K562 (cell line): Measurements from ENCODE around the gene ADORA2A. TPM values are rescaled to one million over a fixed set of nuclear protein-coding genes. Genes with fewer than 3 reads are reported as not detected.

Experiments used
- ATAC-seq: fragments of 200-7000 bp; cut with Tn5 transposase; 3 replicates; pipeline ENCODE4 v1.9.1; 2020; ENCODE audit warnings: moderate library complexity
- BruUV-seq: library from RNA; stranded (reverse); fragments of 400-500 nt; replicated peaks from 2 replicates; lab custom pipeline; 2021; lab: Mats Ljungman, UMichigan
- CTCF ChIA-PET: fragments of 300-600 bp; formaldehyde crosslinking; extraction: SDS; loops from one replicate; lab custom pipeline; 2021; ENCODE audit warnings: low intra/inter-chr PET ratio; lab: Yijun Ruan, JAX
- POLR2A ChIA-PET: fragments of 300-600, 350-650 bp; sonication (Branson Sonifier 250); formaldehyde crosslinking; extraction: SDS; loops from one replicate; lab custom pipeline; 2021; ENCODE audit warnings: antibody characterized with exemption, inconsistent platforms; lab: Yijun Ruan, JAX
- DNase-seq, 4 experiments: peaks; one replicate each; pipeline versions ENCODE4 v3.0.0 to v3.0.0-alpha.2; 2011 to 2018; ENCODE audit warnings: low spot score in 3 of 4, mixed read lengths in 3 of 4; ENCODE audit errors: extremely low read depth in 1 of 4
- FAIRE-seq: peaks from 2 replicates; lab custom pipeline; 2011; peaks lifted over from hg19 to GRCh38; lab: Jason Lieb, UNC
- H2AFZ ChIP-seq: 2 replicates; pipeline ENCODE4 v1.6.0; 2011; ENCODE audit warnings: low read depth, low read length, control low read depth, inconsistent platforms
- H3K27ac ChIP-seq: fragments of 200-600 bp; 3 replicates; pipeline ENCODE4 v1.8.0; 2011; ENCODE audit warnings: low read depth, mild to moderate bottlenecking, control low read depth, inconsistent platforms, low read length, moderate library complexity, mixed read lengths; ENCODE audit errors: extremely low read depth
- H3K27me3 ChIP-seq, 2 experiments: fragments of 300-600 bp in 1 of 2; 2 replicates in 1 of 2; 3 replicates in 1 of 2; pipeline versions ENCODE4 v1.6.0 to v1.8.0; 2011; ENCODE audit warnings: inconsistent platforms in 2 of 2, low read length in 2 of 2, mild to moderate bottlenecking in 1 of 2, mixed read lengths in 1 of 2, moderate library complexity in 1 of 2; ENCODE audit not compliant: control insufficient read depth in 2 of 2, insufficient read depth in 2 of 2
- H3K36me3 ChIP-seq: fragments of 300-600 bp; 3 replicates; pipeline ENCODE4 v1.8.0; 2011; ENCODE audit warnings: mild to moderate bottlenecking, low read length, inconsistent platforms; ENCODE audit not compliant: control insufficient read depth, insufficient read depth
- H3K4me1 ChIP-seq, 2 experiments: fragments of 200-600 bp in 1 of 2; replicated peaks in 1 of 2; 2 replicates in 1 of 2; 3 replicates in 1 of 2; pipeline versions ENCODE4 v1.5.1 to v1.8.0; 2011; ENCODE audit warnings: inconsistent platforms in 2 of 2, low read length in 2 of 2, mild to moderate bottlenecking in 1 of 2, mixed read lengths in 1 of 2, moderate library complexity in 1 of 2; ENCODE audit not compliant: control insufficient read depth in 2 of 2, insufficient read depth in 2 of 2
- H3K4me2 ChIP-seq: 2 replicates; pipeline ENCODE4 v1.6.1; 2011; ENCODE audit warnings: low read length, control low read depth, inconsistent platforms, mixed read lengths; ENCODE audit not compliant: insufficient read depth
- H3K4me3 ChIP-seq: fragments of 200-600 bp; sonication (generic), shearing (Covaris generic); 2 replicates; pipeline ENCODE4 v1.5.1; 2016; ENCODE audit warnings: control low read depth, inconsistent platforms
- H3K79me2 ChIP-seq: fragments of 200-600 bp; 3 replicates; pipeline ENCODE4 v1.8.0; 2011; ENCODE audit warnings: low read length, inconsistent platforms; ENCODE audit not compliant: control insufficient read depth, insufficient read depth
- H3K9ac ChIP-seq, 2 experiments: 2 replicates each; pipeline versions ENCODE4 v1.6.0 to v1.6.1; 2011; ENCODE audit warnings: low read depth in 2 of 2, low read length in 2 of 2, control low read depth in 1 of 2, inconsistent platforms in 1 of 2, mild to moderate bottlenecking in 1 of 2, mixed read lengths in 1 of 2; ENCODE audit not compliant: insufficient read depth in 1 of 2
- H3K9me1 ChIP-seq: one replicate; pipeline ENCODE4 v1.6.0; 2011; ENCODE audit warnings: inconsistent platforms, mild to moderate bottlenecking, low read length, moderate library complexity; ENCODE audit not compliant: control insufficient read depth, insufficient read depth
- H3K9me3 ChIP-seq: replicated peaks from 2 replicates; pipeline ENCODE4 v1.5.1; 2011; ENCODE audit warnings: low read depth, low read length, inconsistent platforms; ENCODE audit not compliant: control insufficient read depth, insufficient read depth
- H4K20me1 ChIP-seq: replicated peaks from 2 replicates; pipeline ENCODE4 v1.6.1; 2011; ENCODE audit warnings: low read length, inconsistent platforms, mixed read lengths; ENCODE audit not compliant: control insufficient read depth, insufficient read depth
- EWSR1 ChIP-seq: fragments of 450-650 bp; IDR thresholded peaks from 2 replicates; pipeline ENCODE4 v1.6.1; 2018; ENCODE audit warnings: borderline replicate concordance, mild to moderate bottlenecking, low read depth, moderate library complexity; ENCODE audit not compliant: partially characterized antibody
- FOXM1 ChIP-seq, 2 experiments: fragments of 450-650 bp in 1 of 2; sonication (generic) in 1 of 2; formaldehyde crosslinking in 1 of 2; IDR thresholded peaks; 2 replicates each; pipeline versions ENCODE4 v1.6.1 to v1.9.0; 2017 to 2022; ENCODE audit warnings: low read depth in 2 of 2, mild to moderate bottlenecking in 2 of 2, missing genetic modification reagents in 1 of 2, moderate library complexity in 1 of 2
- MYNN ChIP-seq, 2 experiments: sonication (generic); formaldehyde crosslinking in 1 of 2; IDR thresholded peaks; 2 replicates each; pipeline versions ENCODE4 v1.5.0 to v1.6.1; 2016 to 2020; ENCODE audit warnings: antibody characterized with exemption in 1 of 2, missing genetic modification reagents in 1 of 2
- TSC22D4 ChIP-seq: fragments of 450-650 bp; IDR thresholded peaks from 2 replicates; pipeline ENCODE4 v1.6.1; 2016; ENCODE audit warnings: missing genetic modification characterization, missing biosample characterization, control low read depth
- ZBTB5 ChIP-seq: fragments of 450-650 bp; IDR thresholded peaks from 2 replicates; pipeline ENCODE4 v1.6.1; 2017; ENCODE audit warnings: antibody characterized with exemption
- ZBTB8A ChIP-seq: fragments of 450-650 bp; IDR thresholded peaks from 2 replicates; pipeline ENCODE4 v1.6.1; 2018; ENCODE audit warnings: mild to moderate bottlenecking, moderate library complexity; ENCODE audit not compliant: partially characterized antibody
- WGBS: fragments of 100-300 bp; shearing (Covaris generic); methylation state at CpG from one replicate; pipeline ENCODE4 v1.1.6; 2016; ENCODE audit warnings: low coverage, mixed read lengths; ENCODE audit not compliant: insufficient coverage; ENCODE audit errors: missing lambda C conversion rate; 5-methylcytosine and 5-hydroxymethylcytosine counted together
- in situ Hi-C: fragments of 300-500 bp; cut with MboI; formaldehyde crosslinking; loops from 4 replicates; pipeline ENCODE4 v1.15.0; 2018; ENCODE audit warnings: inconsistent platforms, mixed read lengths
- intact Hi-C: fragments of 100-400 bp; cut with micrococcal nuclease; formaldehyde crosslinking; loops from 2 replicates; pipeline ENCODE4 v1.14.2; 2022
- polyA plus RNA-seq, 8 experiments: library from polyadenylated mRNA; depleted of rRNA in 4 of 8; stranded (reverse) in 5 of 8; unstranded in 3 of 8; fragments of >200 nt; fragmentation: Nextera tagmentation in 2 of 8; fragmentation: Illumina TruSeq in 1 of 8; extraction: Ambion mirVana in 2 of 8; extraction: Trizol in 1 of 8; gene quantifications; 2 replicates each; pipeline versions ENCODE4 v1.2.1 to v1.2.3, GENCODE V29; 2011 to 2014; ENCODE audit warnings: inconsistent platforms in 1 of 8, missing spikeins in 1 of 8
- total RNA-seq, 7 experiments: library from RNA; depleted of rRNA in 6 of 7; stranded (reverse); fragments of >200 nt in 6 of 7; fragmentation: Illumina TruSeq in 2 of 7; extraction: Trizol in 2 of 7; gene quantifications; 2 replicates each; pipeline versions ENCODE4 v1.2.1 to v1.2.3, GENCODE V29; 2011 to 2021; ENCODE audit warnings: low replicate concordance in 1 of 7
- TF ChIP-seq, protein P1 (sequence below): sonication (generic); formaldehyde crosslinking; IDR thresholded peaks from 2 replicates; pipeline ENCODE4 v1.9.0; 2022; ENCODE audit warnings: mild to moderate bottlenecking, missing genetic modification reagents
- TF ChIP-seq, protein P2 (sequence below), 2 experiments: fragments of 250-450 bp in 1 of 2; fragments of 450-650 bp in 1 of 2; sonication (Bioruptor Pico) in 1 of 2; IDR thresholded peaks; 2 replicates each; pipeline versions ENCODE4 v1.6.1 to v1.8.0; 2016 to 2021; ENCODE audit warnings: mild to moderate bottlenecking in 2 of 2, moderate library complexity in 2 of 2, missing compliant biosample characterization in 1 of 2, missing genetic modification characterization in 1 of 2
- TF ChIP-seq, protein P3 (sequence below): sonication (generic); formaldehyde crosslinking; IDR thresholded peaks from 2 replicates; pipeline ENCODE4 v1.8.0; 2022; ENCODE audit warnings: missing genetic modification reagents, mild to moderate bottlenecking, borderline replicate concordance

The ADORA2A gene
- total and polyA plus RNA-seq, 9 of the 15 experiments (the other 6 are each of a cell fraction or from before 2014, with no cell fraction given): 0.15 to 2.1 (median 0.66) TPM; not detected in 2

DNA sequence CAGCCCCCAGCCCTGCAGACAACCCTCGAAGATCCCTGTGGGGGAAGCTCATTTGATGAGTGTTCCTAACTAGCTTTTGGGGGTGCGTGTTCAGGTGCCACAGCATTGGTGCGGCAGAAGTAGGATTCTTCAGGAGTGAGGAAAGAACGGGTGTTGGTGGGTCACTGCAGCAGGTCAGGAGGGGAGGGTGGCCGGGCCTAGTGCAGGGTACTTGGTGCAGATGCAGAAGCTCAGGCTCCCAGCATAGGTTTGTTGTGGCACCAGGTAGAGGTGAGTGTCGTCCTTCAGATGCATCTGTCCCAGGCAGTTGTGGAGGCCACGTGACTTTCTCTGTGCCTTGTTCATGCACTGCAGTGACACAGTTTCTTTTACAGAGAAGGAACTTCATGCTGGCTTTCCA lies 15.1 kb upstream of the ADORA2A start:
- WGBS: 56% methylated on average over 4 of the region's 7 CpGs
- in situ Hi-C loops: loop anchor here (10.0 kb wide), 1 partner anchor 363 kb away; the partner anchor contains the start of gene PIWIL3
- Histone ChIP-seq H3K4me2 (no peak overlapping the region), H3K79me2 (no peaks in the 10 kb centered on the region), H3K9me3 (no peaks in the 10 kb centered on the region), H4K20me1 (no peaks in the 10 kb centered on the region; the same call in 1 of the 2 replicates), H3K36me3 (peaks cover 29% of the 10 kb centered on the region; the same call in 1 of the 3 replicates), H3K4me3 (no peak overlapping the region), H3K27ac (no peak overlapping the region), H3K9me1 (no peaks in the 10 kb centered on the region), H3K4me1 (peaks cover under 1 to 3% of the 10 kb centered on the region in 2 experiments; a peak in 2 of 5 replicates), H2AFZ (no peak overlapping the region), H3K27me3 (no peaks in the 10 kb centered on the region), H3K9ac (no peak overlapping the region)
- TF ChIP-seq, protein P1, sequence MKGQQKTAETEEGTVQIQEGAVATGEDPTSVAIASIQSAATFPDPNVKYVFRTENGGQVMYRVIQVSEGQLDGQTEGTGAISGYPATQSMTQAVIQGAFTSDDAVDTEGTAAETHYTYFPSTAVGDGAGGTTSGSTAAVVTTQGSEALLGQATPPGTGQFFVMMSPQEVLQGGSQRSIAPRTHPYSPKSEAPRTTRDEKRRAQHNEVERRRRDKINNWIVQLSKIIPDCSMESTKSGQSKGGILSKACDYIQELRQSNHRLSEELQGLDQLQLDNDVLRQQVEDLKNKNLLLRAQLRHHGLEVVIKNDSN (CRISPR knock-in tag): no peak
- TF ChIP-seq MYNN (IDR thresholded peaks at IDR 0.05) (no peak), MYNN (CRISPR knock-in tag; IDR thresholded peaks at IDR 0.05) (no peak), ZBTB5 (no peak), TSC22D4 (tag) (no peak), ZBTB8A (no peak), FOXM1 (IDR thresholded peaks at IDR 0.05; ENCODE audit: low read depth) (no peak), FOXM1 (CRISPR knock-in tag; IDR thresholded peaks at IDR 0.05; ENCODE audit: low read depth) (no peak), EWSR1 (no peak)
- TF ChIP-seq, protein P2, sequence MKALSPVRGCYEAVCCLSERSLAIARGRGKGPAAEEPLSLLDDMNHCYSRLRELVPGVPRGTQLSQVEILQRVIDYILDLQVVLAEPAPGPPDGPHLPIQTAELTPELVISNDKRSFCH (CRISPR knock-in tag; IDR thresholded peaks at IDR 0.05): no peak
- TF ChIP-seq, protein P2 (tag; IDR thresholded peaks at IDR 0.05): no peak
- TF ChIP-seq, protein P3, sequence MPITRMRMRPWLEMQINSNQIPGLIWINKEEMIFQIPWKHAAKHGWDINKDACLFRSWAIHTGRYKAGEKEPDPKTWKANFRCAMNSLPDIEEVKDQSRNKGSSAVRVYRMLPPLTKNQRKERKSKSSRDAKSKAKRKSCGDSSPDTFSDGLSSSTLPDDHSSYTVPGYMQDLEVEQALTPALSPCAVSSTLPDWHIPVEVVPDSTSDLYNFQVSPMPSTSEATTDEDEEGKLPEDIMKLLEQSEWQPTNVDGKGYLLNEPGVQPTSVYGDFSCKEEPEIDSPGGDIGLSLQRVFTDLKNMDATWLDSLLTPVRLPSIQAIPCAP (CRISPR knock-in tag): no peak
- ATAC-seq: no peak
- POLR2A ChIA-PET: no interaction called here
- no peak for DNase-seq
- BruUV-seq: no TSS peak
- intact Hi-C loops: no loop called here
- CTCF ChIA-PET: no interaction called here
- no peak for FAIRE-seq
